GOT3 (cell line): Measurements from ENCODE around the gene EMC9.

Experiments used
- DNase-seq: peaks from one replicate; lab custom pipeline; 2025; ENCODE audit warnings: mixed read lengths; lab: John Stamatoyannopoulos, UW

The EMC9 gene

DNA sequence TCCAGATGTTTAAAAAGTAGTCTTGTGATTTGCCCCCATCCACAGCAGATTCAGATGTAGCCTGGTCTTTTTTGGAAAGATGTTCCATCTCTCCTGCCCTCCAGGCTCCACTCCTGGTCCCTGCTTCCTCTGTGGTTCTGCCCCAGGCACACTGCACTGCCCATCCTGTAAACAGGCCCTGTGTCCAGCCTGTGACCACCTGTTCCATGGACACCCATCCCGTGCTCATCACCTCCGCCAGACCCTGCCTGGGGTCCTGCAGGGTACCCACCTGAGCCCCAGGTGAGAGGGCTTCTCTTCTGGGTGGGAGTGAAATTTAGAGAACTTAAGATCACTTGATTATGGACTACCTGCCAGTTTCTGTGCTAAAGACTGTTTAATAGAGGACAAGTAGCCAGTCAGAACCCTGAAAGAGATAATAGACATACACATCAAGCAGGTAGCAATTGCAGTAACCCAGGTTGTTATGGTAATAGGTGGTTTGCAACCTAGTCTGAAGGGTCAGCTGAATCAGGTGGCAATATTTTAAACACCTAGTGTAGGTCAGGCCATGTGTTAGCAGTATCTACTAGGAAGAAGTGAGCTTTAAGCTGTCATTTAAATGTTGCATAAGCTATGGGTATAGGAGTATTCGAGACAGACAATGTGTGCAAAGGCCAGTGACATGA, 8.0 kb upstream of the EMC9 start:
- no peak for DNase-seq

DNA sequence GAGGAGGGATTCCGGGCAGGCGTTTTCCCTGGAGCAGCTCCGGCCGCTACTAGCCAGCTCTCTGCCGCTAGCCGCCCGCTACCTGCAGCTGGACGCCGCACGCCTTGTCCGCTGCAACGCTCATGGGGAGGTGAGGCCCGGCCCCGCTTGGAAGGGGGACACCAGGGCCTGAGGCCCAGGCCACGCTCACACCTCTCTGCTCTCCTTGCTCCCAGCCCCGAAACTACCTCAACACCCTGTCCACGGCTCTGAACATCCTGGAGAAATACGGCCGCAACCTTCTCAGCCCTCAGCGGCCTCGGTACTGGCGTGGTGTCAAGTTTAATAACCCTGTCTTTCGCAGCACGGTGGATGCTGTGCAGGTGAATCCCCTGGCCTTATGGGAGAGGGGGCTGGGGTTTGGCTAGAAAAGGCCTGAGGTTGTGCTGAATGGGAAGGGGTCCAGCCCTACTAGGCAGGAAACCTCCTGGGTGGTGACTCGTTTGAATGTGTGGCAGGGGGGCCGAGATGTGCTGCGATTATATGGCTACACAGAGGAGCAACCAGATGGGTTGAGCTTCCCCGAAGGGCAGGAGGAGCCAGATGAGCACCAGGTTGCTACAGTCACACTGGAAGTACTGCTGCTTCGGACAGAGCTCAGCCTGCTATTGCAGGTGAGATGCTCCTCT, 6.5 kb upstream of the EMC9 start:
- DNase-seq = no peak

DNA sequence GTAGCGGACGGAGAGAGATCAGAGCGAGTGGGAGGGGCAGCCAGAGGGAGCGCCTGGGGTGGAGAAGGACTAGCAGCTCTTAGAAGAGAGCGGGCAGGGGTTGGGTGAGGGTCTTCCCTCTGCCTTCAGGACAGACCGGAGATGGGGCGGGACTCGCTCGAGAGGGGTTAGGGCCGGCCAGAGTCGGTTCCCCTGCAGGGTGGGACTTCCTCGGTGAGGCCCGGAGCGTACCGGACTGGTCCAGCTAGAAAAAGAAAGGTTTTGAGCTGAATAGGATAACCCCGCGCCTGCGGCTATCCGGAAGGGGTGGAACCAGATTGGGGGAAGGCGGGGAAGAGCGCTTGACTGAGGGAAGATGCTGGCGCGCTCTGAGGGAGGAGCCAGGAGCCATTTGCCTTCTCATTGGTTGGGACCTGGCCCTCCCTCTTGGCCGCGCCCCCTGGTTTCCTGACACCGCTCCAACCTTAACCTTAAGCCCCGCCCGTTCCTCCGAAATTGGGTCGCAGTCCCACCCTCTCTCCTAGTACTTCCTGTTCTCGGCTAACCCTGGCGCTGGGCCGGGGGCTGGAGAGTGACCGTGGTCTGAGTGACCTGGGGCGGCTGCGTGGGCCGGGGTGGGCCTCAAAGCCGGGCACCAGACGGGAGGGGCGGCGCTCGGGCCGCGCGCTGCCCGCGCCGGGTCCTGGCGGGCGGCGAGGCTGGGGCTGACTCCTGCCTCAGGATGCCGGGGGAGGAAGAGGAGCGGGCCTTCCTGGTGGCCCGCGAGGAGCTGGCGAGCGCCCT, 5.8 kb upstream of the EMC9 start, which contains the start of gene RNF31:
Gene RNF31 (plus strand): TSS at position 521 of the 783 bp plus-strand sequence. CDS start 201 bp downstream, at position 722.
- DNase-seq = peak; percentile 80

DNA sequence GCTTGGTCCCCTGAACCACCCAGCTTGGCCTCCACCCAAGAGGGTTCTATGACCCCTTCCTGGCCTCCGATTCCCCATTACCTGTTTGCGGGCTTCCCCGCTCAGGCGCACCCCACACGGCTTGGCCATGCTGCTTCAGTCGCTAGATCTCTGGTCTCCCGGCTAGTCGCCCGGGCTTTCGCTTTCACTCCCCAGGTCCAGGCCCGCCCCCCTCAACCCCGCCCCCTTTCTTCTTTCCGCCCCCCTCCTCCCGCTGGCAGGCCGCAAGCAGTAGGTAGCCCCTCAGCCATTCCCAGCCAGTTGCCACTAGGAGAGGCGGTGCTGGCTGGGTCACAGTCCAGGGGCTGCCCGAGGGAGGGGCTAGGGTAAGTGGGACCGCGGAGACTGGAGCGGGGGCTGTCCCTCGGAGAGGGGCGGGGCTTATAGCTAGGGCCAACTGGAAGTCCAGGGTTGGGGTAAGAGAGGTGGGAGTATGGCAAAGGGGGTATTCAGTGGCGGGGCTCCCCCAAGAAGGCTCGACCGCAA, 5.1 kb upstream of the EMC9 start, which contains the start of gene PSME2:
Gene PSME2 (minus strand): TSS at position 158 of the 525 bp plus-strand sequence. CDS start 29 bp downstream, at position 129.
- peak; percentile 77 for DNase-seq

DNA sequence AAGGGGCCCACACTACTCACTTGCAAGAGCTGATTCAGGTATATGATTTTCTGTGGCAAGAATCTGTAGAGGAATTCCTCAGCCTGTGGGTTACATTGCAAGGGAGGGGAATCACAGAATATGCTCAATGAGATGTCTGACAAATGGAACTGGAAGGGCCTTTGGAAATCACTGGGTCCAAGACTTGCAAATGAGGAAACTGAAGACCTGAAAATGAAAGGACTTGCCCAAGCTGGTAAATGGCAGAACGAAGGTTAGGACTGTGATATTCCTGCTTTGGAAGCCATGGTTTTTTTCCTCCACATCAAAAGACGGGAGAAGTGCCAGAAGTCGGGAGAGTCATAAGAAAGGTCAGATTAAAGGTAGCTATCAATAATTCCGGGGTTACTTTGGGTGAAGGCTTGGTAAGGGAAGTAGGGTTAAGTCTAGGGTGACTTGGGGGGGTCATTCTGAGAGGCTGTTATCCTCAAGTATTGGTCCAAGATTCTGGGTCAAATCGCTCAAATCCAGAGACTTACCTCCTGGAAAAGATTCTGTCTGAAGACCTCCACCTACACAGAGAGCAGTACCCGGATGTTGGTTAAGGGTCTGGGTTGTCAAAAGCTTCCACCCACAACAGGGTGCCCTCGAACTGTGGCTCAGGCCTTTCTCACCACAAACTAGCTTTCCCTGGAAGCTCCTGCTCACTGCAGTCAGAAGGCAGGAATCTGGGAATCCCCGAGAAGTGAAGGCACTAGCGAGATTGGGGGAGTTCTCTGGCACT, 4.5 kb upstream of the EMC9 start:
- DNase-seq = no peak

DNA sequence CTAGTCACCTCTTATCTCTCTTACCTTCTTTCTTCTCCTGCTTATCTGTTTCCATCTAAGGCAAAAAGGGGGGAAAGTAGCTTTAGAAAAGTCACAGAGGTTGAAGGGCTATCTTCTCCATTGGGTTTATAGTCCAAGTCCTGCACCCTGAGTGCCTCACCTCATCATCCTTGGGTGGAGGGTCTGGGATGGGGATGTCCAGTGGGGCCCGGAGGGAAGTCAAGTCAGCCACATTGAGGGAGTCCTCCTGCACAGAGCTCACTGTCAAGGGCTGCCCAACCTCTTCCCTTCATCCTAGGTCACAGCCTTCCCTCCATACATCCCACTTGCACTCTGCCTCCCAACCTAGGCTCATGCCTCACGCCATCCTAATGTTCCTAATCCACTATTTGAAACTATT, 3.8 kb upstream of the EMC9 start:
- DNase-seq = no peak

DNA sequence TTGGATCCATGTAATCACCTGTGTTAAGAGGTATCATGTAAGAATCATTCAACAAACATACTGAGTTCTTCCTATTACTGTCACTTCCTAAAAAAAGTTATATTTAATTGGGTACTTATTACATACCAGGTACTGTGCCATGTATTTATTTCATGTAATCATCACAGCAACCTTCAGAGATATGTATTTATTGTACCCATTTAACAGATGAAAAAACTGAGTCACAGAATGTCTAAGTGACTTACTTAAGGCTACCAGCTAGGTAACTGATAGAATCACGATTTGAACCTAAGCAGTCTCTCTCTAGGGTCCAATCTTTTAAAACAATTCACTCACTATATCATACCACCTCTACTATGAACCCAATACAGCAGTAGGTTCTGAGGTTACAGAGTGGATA, 3.1 kb upstream of the EMC9 start:
- DNase-seq = no peak

DNA sequence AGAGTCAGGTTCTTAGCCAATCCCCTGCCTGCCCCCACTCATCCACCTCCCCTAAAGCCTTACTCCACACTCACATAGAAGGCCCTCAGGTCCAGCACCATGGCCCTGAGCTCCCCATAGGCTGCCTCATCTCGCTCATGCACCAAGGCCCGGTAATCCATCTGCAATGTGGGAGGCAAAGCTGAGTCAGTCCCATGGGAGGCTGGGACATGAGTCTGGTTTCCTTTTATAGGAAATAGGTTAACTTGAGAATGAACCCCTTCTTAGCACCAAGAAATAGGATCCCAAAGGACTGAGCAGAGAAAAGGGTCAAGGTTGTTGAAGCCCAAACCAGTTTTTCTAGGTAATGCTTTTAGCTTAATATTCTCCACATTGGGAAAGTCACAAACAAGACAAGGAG, 2.1 kb upstream of the EMC9 start:
- DNase-seq = no peak

DNA sequence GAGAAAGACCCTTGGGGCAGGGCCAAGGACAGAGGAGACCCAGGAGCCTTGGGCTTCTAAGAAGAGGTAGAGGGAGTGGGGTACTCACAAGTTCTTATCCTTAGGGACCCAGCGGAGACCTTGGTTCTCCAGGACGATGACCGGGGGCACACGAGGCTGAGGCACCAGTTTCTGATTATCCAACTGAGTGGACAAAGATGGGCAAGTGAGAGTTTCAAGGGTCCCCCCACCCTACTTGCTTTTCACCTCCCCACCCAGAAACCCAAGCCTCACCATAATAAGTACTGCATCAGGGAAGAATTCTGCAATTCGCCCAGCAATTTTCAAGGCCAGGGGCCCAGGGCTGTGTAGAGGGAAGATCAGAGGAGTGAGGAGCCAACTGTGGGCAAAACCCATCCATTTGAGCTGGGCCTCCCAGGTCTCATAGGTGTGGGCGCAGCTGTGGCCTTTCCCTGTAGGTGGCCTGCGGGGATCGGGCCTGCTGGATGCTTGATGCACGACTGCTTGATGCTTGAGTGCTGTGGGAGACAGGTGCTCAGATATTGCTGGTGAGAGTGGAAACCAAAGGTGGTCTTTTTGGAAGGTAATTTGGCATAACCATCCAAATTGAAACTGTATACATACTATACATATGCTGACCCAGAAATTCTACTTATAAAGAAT, 2.0 kb downstream of the EMC9 start:
- DNase-seq = no peak

DNA sequence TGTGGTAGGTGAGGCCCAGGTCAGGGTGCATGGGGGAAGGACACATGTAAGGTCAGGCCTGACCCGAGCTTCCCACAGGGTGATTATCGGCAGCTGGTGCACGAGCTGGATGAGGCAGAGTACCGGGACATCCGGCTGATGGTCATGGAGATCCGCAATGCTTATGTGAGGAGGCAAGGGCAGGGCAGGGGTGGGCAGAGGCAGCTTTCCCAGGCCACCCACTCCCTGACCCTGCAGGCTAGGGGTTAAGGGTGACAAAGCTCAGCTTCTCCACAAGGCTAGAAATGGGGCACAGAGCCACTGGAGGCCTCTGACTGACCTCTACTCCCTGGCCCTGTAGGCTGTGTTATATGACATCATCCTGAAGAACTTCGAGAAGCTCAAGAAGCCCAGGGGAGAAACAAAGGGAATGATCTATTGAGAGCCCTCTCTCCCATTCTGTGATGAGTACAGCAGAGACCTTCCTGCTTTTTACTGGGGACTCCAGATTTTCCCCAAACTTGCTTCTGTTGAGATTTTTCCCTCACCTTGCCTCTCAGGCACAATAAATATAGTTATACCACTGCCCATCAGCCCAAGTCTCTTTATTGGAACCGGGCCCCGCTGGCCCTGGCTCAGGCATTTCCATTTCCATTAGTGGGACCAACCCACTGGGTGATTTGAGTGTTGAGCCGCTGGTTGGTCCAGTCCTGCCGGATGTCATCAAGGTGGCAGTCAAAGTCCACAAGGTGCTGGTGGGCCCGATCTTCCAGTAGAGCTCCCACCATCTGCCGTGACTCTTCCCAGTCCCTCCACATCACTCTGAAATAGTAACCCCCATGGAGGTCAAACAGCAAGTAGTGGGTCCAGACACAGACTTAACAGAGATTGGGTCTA, 2.8 kb downstream of the EMC9 start:
- no peak for DNase-seq

DNA sequence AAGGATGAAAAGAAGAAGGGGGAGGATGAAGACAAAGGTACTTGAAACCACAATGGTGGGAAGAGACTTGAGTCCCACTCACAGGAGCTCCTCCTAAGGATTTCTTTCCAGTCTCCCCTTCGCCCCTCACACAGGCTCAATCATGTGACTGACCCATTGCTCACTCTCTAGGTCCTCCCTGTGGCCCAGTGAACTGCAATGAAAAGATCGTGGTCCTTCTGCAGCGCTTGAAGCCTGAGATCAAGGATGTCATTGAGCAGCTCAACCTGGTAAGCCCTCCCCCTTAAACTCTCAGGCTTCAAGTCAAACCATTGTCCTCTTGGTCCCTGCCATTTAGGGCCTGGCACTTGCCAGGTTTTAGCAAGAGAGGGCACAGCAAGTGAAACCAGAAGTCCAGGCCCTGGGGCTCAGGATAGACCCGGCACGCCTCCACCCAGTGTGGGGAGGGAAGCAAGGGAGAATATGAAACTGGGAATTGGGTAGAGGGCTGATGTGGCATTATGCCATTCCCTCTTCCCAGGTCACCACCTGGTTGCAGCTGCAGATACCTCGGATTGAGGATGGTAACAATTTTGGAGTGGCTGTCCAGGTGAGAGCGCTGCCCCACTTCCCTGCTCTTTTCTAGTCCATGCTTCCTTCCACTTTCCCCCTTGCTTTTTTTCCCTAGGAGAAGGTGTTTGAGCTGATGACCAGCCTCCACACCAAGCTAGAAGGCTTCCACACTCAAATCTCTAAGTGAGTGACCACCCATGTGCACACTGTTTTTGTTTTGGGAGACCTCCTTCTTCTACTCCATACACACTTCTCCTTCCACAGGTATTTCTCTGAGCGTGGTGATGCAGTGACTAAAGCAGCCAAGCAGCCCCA, 3.6 kb downstream of the EMC9 start:
- no peak for DNase-seq

DNA sequence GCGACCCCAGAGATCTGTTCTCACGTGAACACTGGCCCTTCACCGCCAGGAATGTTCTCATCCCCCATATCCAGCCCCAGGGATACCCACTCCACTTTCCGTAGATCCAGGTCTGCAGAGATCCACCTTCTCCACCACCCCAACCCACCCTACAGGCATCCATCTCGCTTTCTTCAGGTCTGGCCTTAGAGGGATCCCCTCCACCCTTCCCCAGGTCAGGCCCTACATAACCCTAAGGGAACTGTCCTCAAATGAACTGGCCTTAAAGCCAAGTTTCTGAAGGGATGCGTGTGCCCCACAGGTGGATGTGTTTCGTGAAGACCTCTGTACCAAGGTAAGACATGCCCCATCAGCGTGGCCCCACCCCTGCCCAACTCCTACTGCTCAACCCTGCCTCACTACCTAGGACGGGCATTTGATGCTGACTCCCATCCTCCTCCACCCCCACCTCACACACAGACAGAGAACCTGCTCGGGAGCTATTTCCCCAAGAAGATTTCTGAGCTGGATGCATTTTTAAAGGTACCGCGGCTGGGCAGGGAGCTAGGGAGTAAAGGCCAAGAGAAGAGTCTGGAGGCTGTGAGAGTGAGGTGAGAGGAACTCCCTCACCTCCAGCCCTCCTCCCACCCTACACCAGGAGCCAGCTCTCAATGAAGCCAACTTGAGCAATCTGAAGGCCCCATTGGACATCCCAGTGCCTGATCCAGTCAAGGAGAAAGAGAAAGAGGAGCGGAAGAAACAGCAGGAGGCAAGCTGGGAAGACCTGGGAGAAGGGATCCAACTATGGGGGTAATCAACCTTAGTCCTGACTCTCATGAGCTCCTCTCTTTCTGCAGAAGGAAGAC, 4.5 kb downstream of the EMC9 start:
- no peak for DNase-seq

DNA sequence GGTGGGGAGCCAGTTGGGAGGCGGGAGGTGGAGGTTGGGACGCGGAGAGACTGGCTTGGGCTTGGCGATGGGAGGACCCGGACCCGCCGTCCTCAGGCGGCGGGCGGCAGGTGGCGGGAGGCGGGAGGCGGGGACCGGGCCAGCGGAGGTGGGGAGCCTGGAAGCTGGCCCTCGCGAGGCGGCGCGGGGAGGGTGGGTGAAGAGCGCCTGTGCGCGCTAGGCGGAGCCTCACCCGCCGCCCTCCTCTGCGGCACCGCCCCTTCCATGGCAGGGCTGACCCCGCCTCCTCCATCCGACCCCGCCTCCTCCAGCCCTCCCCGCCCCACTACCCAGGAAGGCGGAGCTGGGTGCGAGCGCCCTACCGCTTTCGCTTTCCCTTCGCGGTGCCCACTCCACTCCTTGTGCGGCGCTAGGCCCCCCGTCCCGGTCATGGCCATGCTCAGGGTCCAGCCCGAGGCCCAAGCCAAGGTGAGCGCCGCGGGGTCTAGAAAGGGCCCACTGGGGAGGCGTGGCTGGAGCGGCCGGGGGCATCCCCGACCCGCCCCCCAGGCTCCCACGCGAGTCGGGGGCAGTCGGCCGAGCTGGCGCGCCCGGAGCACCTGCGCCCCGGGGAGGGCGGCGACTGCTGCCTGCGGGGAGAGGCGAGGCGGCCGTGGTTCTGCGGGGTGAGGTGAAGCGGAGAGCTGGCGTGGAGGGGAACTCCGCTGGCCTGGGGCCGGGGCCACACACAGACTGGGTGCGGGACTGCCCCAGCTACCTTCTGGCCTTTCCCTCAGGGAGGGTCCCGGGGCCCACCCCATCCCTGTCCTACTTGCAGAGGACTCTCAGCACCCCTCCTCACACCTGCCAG, 5.3 kb downstream of the EMC9 start, which contains the start of gene PSME1:
Gene PSME1 (plus strand): TSS at position 361 of the 850 bp plus-strand sequence. CDS start 69 bp downstream, at position 430.
- peak; percentile 51 for DNase-seq

DNA sequence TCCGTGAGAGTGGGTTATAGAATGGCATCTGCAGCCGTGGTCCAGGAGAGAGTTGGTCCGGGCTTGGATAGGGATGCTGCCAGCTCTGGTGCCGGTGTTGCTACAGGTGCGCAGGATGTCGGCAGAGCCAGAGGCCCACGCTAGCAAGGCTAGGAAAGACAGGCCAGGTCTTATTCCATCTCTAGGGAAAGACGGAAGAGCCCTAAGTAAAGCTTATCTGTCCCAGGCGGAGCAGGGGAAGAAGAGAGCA, 5.9 kb downstream of the EMC9 start:
- DNase-seq = no peak

DNA sequence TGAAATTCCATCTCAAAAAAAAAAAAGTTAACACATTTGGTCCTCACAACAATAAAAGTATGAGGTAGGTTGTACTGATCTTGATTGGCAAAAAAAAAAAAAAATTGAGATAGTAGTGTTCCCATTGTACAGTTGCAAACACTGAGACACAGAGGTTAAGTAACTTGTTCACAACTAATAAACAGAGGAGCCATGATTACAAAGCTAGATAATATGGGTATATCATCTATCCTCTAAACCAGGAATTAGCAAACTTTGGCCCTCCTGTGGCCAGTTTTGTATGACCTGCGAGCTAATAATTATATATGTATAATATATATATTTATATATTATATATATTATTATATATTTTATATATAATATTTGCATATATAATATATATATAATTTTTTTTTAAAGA, 7.7 kb downstream of the EMC9 start:
- DNase-seq = no peak

DNA sequence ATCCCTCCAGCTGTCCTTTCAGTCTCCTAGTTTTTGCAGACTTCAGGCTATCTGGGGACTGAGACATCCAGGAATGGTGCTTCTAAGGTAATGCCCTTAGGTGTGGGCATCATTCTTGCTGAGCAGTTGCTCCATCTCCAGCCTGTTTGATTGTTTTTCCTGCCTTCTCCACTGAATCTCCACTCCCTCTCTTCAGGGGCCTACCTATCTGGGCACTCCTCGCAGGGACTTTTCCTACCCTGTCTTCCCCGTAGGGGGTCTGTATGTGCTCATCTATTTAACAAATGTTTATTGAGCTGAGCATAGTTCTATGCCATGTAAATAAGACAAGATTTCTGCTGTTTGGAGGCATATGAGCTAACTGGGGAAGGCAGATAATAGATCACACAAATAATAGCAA, 8.4 kb downstream of the EMC9 start:
- no peak for DNase-seq

DNA sequence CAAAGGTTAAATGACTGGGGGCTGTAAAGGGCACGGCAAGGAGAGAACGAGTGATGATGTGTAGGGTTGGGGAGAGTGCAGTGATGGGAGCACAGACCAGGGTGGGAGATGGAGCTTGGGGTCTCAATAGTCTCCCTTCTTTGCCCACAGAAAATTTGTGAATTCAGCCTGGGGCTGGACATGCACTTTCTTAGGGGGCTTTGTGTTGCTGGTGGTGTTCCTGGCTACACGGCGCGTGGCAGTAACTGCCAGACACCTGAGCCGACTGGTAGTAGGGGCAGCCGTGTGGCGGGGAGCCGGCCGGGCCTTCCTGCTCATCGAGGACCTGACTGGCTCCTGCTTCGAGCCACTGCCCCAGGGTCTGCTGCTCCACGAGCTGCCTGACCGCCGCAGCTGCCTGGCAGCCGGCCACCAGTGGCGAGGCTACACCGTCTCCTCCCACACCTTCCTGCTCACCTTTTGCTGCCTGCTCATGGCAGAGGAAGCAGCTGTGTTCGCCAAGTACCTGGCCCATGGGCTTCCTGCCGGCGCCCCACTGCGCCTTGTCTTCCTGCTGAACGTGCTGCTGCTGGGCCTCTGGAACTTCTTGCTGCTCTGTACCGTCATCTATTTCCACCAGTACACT, 9.2 kb downstream of the EMC9 start:
- DNase-seq = no peak
